Measurements from ENCODE around the gene RTN4.

Gene RTN4

GRCh38 chr2:54931473-54931872 is 118.8 kb downstream of the RTN4 start:
- Mint-ChIP-seq H3K9me3 (no peaks in the 10 kb centered on the region), H3K27ac (no peak overlapping the region), H3K4me3 (no peak overlapping the region), H3K27me3 (ENCODE audit: low read depth, poor library complexity) (no peaks in the 10 kb centered on the region), H3K36me3 (ENCODE audit: low read depth) (no peaks in the 10 kb centered on the region), H3K4me1 (no peaks in the 10 kb centered on the region)
- TF ChIP-seq CTCF (IDR thresholded peaks at IDR 0.05), result no peak
- DNase-seq, result no peak

- Mint-ChIP-seq H3K27me3 (ENCODE audit: low read depth, poor library complexity) (peaks cover 7% of the 10 kb centered on the region), H3K27ac (no peak overlapping the region)
Observed at GRCh38 chr2:54928719-54929118, 121.5 kb downstream of the RTN4 start.

GRCh38 chr2:54927751-54928615 is 122.3 kb downstream of the RTN4 start:
- Mint-ChIP-seq H3K27me3 (ENCODE audit: low read depth, poor library complexity) (peaks cover 7% of the 10 kb centered on the region), H3K4me3 (no peak overlapping the region), H3K4me1 (no peaks in the 10 kb centered on the region), H3K9me3 (no peaks in the 10 kb centered on the region), H3K27ac (no peak overlapping the region), H3K36me3 (ENCODE audit: low read depth) (no peaks in the 10 kb centered on the region)
- no peak for TF ChIP-seq CTCF (IDR thresholded peaks at IDR 0.05)
- DNase-seq, result no peak

More at GRCh38 chr2:54928719-54929118, 121.5 kb downstream of the RTN4 start:
- DNase-seq, result no peak
- no peaks in the 10 kb centered on the region for H3K4me1 Mint-ChIP-seq
- no peak overlapping the region for H3K4me3 Mint-ChIP-seq
- TF ChIP-seq CTCF (IDR thresholded peaks at IDR 0.05), result no peak
- H3K36me3 Mint-ChIP-seq (ENCODE audit: low read depth), result no peaks in the 10 kb centered on the region
- H3K9me3 Mint-ChIP-seq, result no peaks in the 10 kb centered on the region

GRCh38 chr2:54927085-54927750 is 123.0 kb downstream of the RTN4 start:
- no peak for TF ChIP-seq CTCF (IDR thresholded peaks at IDR 0.05)
- Mint-ChIP-seq H3K27ac (no peak overlapping the region), H3K27me3 (ENCODE audit: low read depth, poor library complexity) (peaks cover 7% of the 10 kb centered on the region), H3K9me3 (no peaks in the 10 kb centered on the region), H3K36me3 (ENCODE audit: low read depth) (no peaks in the 10 kb centered on the region), H3K4me1 (no peaks in the 10 kb centered on the region), H3K4me3 (no peak overlapping the region)
- DNase-seq, result no peak

- TF ChIP-seq CTCF (IDR thresholded peaks at IDR 0.05), result no peak
- peaks cover 13% of the 10 kb centered on the region for H3K9me3 Mint-ChIP-seq
- DNase-seq, result no peak
- H3K36me3 Mint-ChIP-seq (ENCODE audit: low read depth), result no peaks in the 10 kb centered on the region
- H3K27me3 Mint-ChIP-seq (ENCODE audit: low read depth, poor library complexity), result peaks cover 7% of the 10 kb centered on the region
- H3K4me3 Mint-ChIP-seq, result no peak overlapping the region
- H3K4me1 Mint-ChIP-seq, result no peaks in the 10 kb centered on the region
- H3K27ac Mint-ChIP-seq, result no peak overlapping the region
Observed at GRCh38 chr2:54925022-54925421, 125.2 kb downstream of the RTN4 start.
